Neuron (in vitro differentiated cells): ENCODE measurements around the gene CPXM2.
"Not testable (repeated sequence)": the region's sequence is repeated elsewhere in the genome, so short reads cannot be mapped to it uniquely, and the experiment has no call there.

ENCODE experiments used
- H2AFZ ChIP-seq: one replicate; pipeline ENCODE4 v1.6.1; 2013; ENCODE audit warnings: low read depth, mild to moderate bottlenecking, inconsistent platforms, low read length, moderate library complexity
- H3K27me3 ChIP-seq: one replicate; pipeline ENCODE4 v1.6.1; 2013; ENCODE audit warnings: low read length; ENCODE audit not compliant: insufficient read depth
- H3K36me3 ChIP-seq: one replicate; pipeline ENCODE4 v1.6.1; 2013; ENCODE audit warnings: low read length; ENCODE audit not compliant: insufficient read depth
- H3K4me1 ChIP-seq: one replicate; pipeline ENCODE4 v1.6.1; 2013; ENCODE audit warnings: low read length; ENCODE audit not compliant: insufficient read depth
- H3K4me3 ChIP-seq: 2 replicates; pipeline ENCODE4 v1.5.1; 2013; ENCODE audit warnings: mild to moderate bottlenecking, low read length, moderate library complexity
- H3K9me3 ChIP-seq: one replicate; pipeline ENCODE4 v1.6.1; 2013; ENCODE audit warnings: low read length

Gene CPXM2

DNA sequence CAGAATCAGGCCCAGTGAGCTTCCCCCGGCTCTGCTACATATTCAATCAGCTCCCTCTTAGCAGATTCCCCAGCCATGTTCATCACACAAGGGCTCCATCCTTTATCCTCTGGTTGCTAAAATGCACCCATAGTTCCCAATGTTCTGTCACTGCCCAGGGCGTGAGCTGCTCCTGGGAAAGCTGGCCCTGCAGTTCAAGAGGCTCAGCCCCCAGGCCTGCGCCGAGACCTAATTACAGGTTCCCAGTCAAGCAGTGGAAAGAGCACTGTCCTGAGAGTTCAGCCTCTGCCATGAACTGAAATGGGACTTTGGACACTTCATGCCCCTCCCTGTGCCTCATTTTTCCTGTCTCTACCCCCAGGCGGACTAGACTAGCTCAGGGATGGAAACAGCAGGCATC, 149.9 kb downstream of the CPXM2 start:
- H3K27me3 ChIP-seq: peaks cover 2% of the 10 kb centered on the region
- H3K36me3 ChIP-seq: no peaks in the 10 kb centered on the region
- H3K4me1 ChIP-seq: no peaks in the 10 kb centered on the region
- no peaks in the 10 kb centered on the region for H3K9me3 ChIP-seq
- no peak overlapping the region for H2AFZ ChIP-seq
- H3K4me3 ChIP-seq: no peak overlapping the region

DNA sequence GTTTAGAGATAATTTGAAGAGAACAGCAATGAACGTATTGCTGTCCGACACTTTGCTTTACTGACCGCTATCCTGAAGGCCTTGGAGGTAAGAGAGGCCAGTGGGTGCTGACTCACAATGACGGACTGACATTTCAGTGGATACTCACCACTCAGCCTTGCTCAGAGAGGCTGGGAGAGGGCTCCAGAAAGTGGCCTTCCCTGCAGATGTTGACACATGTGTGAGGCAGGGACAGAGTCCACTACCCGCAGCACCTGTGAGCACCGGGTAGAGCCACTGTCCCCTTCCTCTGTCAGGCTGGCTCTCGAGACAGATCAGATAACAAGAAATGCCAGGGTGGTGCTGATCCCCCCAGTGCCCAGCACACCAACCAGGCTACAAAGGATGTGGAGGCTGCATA, 150.5 kb downstream of the CPXM2 start:
- no peak overlapping the region for H2AFZ ChIP-seq
- no peaks in the 10 kb centered on the region for H3K36me3 ChIP-seq
- H3K4me3 ChIP-seq: no peak overlapping the region
- H3K27me3 ChIP-seq: peaks cover 2% of the 10 kb centered on the region
- H3K9me3 ChIP-seq: no peaks in the 10 kb centered on the region
- H3K4me1 ChIP-seq: no peaks in the 10 kb centered on the region

DNA sequence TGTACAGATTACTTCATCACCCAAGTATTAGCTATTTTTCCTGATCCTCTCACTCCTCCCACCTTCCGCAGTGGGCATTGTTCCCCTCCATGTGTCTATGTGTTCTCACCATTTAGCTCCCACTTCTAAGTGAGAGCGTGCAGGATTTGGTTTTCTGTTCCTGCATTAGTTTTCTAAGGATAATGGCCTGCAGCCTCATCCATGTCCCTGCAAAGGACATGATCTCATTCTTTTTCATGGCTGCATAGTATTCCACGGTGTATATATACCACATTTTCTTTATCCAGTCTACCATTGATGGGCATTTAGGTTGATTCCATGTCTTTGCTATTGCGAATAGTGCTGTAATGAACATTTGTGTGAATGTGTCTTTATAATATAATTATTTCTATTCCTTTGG, 154.7 kb downstream of the CPXM2 start:
- H3K36me3 ChIP-seq, H3K9me3 ChIP-seq, H3K4me1 ChIP-seq, H2AFZ ChIP-seq, H3K4me3 ChIP-seq, H3K27me3 ChIP-seq: not testable (repeated sequence)

DNA sequence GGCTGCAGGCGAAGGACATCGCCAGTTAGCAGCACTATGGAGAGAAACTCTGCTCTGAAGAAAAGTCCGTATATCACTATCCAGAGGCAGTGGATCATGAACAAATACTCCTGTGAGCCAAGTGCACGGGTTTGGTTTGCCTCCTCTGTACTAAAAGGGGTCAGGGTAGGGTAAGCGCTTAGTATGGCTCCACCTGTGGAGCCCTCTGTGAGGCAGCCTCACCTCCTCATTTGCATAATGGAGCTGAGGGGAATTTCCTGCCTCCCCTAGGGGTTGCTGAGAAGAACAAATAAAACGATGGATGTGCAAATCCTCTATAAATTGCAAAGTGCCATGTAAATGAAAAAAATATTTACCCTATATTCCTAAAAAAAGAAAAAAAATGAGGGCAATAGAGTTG, 162.1 kb downstream of the CPXM2 start:
- no peaks in the 10 kb centered on the region for H3K36me3 ChIP-seq
- no peaks in the 10 kb centered on the region for H3K9me3 ChIP-seq
- no peak overlapping the region for H3K4me3 ChIP-seq
- H2AFZ ChIP-seq: no peak overlapping the region
- no peaks in the 10 kb centered on the region for H3K4me1 ChIP-seq
- H3K27me3 ChIP-seq: no peaks in the 10 kb centered on the region

DNA sequence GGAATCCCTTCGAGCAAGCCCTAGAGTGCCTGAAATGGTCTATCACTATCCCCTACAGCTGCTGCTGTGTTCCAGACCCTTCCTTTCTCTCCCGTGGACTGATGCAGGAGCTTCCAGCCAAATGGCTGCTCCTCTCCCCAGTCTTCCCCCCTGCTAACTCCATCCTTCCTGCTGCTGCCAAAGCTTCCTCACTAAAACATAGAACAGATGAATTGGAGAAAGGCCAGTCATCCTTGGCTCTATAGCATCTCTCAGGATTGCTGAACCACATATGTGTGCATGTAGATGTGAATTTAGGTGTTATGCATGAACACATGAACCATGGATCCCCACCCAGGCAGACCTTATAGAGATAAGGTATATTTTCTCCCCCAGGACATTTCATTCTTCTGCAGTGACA, 164.8 kb downstream of the CPXM2 start:
- no peak overlapping the region for H2AFZ ChIP-seq
- no peaks in the 10 kb centered on the region for H3K27me3 ChIP-seq
- H3K4me1 ChIP-seq: no peaks in the 10 kb centered on the region
- H3K36me3 ChIP-seq: no peaks in the 10 kb centered on the region
- no peak overlapping the region for H3K4me3 ChIP-seq
- H3K9me3 ChIP-seq: no peaks in the 10 kb centered on the region

DNA sequence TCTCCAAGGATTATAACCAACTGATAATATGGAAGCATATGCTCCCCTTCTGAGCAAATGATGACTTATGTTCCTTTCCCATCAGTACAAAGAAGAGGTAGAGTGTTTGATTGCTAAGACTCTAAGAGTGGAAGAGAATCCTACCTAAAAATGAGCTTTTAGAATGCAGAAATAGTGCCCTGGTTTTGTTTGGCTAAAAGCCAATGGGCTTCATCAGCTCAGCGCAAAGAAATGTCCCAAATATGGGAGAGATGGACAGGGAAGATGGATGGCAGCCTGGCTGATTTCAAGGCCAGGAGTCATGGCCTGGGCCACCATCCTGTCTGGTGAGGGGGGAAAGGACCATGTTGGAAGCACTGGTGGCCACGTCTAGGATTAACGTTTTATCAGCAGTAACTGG, 165.2 kb downstream of the CPXM2 start:
- Histone ChIP-seq H3K9me3 (no peaks in the 10 kb centered on the region), H3K27me3 (no peaks in the 10 kb centered on the region), H3K36me3 (no peaks in the 10 kb centered on the region), H3K4me1 (no peaks in the 10 kb centered on the region), H2AFZ (no peak overlapping the region), H3K4me3 (no peak overlapping the region)

DNA sequence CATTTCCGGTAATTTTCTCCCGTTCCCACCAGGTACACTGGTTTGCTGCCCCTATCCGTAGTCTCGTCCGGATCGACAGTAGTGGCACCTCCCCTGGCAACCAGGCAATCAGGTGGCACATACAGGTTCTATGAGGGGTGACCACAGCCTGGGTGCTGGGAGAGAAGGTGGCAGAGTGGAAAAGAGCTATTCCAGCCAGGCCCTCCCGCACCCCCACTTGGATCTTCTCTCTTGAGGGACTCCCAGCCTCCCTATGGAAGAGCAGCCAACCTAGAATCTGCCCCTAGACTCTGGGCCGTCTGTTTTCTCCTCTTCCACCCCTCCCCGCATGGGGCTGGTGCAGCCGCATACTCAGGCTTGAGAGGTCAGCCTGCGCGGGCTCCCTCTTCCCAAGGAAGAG, 166.9 kb downstream of the CPXM2 start:
- H3K27me3 ChIP-seq: no peaks in the 10 kb centered on the region
- H3K9me3 ChIP-seq: no peaks in the 10 kb centered on the region
- H3K4me3 ChIP-seq: no peak overlapping the region
- no peaks in the 10 kb centered on the region for H3K36me3 ChIP-seq
- no peaks in the 10 kb centered on the region for H3K4me1 ChIP-seq
- H2AFZ ChIP-seq: no peak overlapping the region

DNA sequence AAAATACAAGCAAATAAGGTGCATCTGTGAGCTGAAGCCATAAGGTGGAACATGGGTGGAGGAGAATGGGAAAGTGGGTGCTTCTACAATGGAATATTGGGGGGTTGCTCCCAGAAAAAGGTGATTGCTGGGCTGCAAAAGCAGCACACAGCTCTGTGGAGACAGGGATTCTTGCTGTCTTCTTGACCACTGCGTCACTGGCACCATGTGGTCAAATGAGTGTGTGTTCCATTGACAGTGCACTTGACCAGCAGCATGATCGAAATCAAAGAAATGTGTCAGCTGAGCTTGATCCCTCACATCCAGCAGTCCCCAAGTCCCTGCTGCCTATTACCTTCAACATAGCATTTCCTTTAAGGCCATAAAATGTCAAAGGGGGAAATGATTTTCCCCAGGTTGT, 169.3 kb downstream of the CPXM2 start:
- Histone ChIP-seq H3K4me3 (no peak overlapping the region), H3K36me3 (no peaks in the 10 kb centered on the region), H3K4me1 (no peaks in the 10 kb centered on the region), H3K9me3 (no peaks in the 10 kb centered on the region), H2AFZ (no peak overlapping the region), H3K27me3 (no peaks in the 10 kb centered on the region)

DNA sequence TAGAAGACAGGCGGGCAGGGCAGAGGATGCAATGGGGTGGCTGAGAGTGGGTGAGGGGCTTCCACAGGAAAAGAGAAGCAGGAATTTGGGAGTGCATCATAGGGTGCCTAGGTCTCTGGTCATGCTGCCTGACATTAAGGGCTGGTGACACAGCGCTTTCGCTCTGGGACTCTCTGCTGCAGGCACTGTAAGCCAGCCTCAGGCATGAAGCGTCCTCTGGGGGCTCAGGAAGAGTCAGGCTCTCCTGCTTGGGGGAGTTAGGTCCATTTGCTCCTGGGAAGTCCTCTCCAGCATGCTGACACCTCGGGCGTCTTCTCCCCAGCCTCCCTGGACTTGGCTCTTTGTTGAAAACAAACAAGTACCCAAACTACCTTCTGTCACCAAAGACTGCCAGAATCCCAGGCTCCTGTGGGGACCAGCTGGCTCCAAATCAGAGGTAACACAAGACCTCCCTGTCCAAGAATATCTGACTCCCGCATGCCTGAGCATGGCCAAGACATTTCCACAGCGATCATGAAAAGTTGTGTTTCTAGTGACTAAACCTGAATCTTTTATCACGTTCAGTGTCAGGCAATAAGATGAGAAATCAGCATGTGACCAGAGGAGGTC, 170.1 kb downstream of the CPXM2 start:
- Histone ChIP-seq H3K4me3 (no peak overlapping the region), H3K27me3 (no peaks in the 10 kb centered on the region), H2AFZ (no peak overlapping the region), H3K36me3 (no peaks in the 10 kb centered on the region), H3K9me3 (no peaks in the 10 kb centered on the region), H3K4me1 (no peaks in the 10 kb centered on the region)

DNA sequence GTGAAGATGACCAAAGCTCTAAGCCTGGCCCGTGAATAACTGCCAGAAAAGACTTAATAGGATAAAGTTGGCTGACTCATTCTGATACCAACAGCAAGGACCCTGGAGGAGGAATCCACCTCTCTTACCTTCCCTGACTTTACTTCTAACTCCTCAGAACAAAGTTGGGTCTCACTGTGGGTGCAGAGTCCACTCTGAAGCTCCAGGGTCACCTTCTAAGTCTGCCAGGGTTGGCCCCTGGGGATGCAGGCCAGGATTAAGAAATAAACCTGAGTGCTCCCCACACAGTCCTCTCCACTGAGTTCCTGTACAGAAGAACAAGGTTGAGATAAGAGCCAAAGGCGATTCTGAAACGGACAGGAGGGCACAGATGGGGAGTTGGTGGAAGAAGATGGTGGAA, 171.1 kb downstream of the CPXM2 start:
- no peaks in the 10 kb centered on the region for H3K27me3 ChIP-seq
- H2AFZ ChIP-seq: no peak overlapping the region
- H3K36me3 ChIP-seq: no peaks in the 10 kb centered on the region
- H3K9me3 ChIP-seq: no peaks in the 10 kb centered on the region
- no peaks in the 10 kb centered on the region for H3K4me1 ChIP-seq
- H3K4me3 ChIP-seq: no peak overlapping the region

DNA sequence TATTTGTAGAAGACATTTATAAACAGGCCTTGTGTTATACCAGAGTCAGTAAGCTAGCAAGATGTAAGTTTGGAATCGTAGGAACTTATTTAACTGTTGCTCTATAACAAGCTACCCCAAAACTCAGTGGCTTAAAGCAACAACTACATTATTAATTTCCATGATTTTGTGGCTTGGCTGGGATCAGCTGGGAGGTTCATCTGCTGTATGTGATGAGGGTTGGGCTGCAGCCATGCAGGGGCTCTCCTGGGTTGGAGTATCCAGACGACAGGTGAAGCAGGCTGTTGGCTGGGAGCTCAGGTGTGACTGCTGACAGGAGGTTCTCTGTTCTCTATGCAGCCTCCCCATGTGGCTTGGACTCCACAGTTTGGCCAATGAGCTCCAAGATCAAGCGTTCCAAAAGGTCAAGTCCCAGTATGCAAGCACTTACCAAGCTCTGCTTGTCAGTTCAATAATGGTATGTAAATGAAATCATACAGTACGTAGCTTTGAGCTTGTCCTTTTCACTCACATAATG, 173.0 kb downstream of the CPXM2 start:
- no peaks in the 10 kb centered on the region for H3K9me3 ChIP-seq
- no peaks in the 10 kb centered on the region for H3K4me1 ChIP-seq

DNA sequence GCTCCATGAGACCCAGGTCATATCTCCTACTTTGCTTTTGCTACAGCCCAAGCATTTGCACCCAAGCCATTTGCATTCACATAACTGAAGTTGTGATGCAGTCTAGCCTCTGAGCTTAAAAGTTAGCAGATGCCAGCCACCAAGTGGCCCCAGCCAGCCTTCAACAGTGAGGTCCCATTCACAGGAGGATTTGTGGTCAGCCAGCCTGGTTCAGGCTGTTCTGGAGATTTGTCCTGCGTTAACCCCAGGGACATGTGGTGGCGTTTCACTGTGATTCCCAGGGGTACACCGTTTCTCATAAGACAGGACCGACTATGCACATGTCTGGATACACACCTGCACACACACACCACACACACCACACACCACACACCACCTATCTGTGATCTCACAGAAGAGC, 174.3 kb downstream of the CPXM2 start:
- Histone ChIP-seq H3K4me1 (no peaks in the 10 kb centered on the region), H3K9me3 (no peaks in the 10 kb centered on the region), H3K36me3 (no peaks in the 10 kb centered on the region), H2AFZ (no peak overlapping the region), H3K27me3 (no peaks in the 10 kb centered on the region), H3K4me3 (no peak overlapping the region)

More for the DNA sequence above, 173.0 kb downstream of the CPXM2 start:
- H3K27me3 ChIP-seq: no peaks in the 10 kb centered on the region
- no peaks in the 10 kb centered on the region for H3K36me3 ChIP-seq
- H3K4me3 ChIP-seq: no peak overlapping the region
- H2AFZ ChIP-seq: no peak overlapping the region

DNA sequence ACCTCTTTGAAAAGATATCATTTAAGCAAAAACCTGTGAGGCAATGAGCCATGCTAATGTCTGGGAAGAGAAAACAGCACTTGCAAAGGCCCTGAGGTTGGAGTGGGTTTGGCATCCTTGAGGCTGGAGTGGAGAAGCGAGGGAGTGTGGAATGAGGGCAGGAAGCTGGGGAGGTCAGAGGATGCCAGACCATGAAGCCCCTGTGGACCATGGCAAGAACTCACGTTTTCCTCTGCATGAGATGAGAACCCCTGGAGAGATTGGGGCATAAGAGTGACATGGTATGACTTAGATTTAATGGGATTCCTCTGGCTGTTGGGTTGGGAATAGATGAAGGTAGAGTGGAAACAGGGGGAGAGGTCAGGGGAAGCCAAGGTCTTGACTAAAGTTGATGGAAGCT, 176.1 kb downstream of the CPXM2 start:
- H3K36me3 ChIP-seq: no peaks in the 10 kb centered on the region
- no peak overlapping the region for H3K4me3 ChIP-seq
- H3K9me3 ChIP-seq: no peaks in the 10 kb centered on the region
- no peaks in the 10 kb centered on the region for H3K27me3 ChIP-seq
- no peak overlapping the region for H2AFZ ChIP-seq
- H3K4me1 ChIP-seq: no peaks in the 10 kb centered on the region

DNA sequence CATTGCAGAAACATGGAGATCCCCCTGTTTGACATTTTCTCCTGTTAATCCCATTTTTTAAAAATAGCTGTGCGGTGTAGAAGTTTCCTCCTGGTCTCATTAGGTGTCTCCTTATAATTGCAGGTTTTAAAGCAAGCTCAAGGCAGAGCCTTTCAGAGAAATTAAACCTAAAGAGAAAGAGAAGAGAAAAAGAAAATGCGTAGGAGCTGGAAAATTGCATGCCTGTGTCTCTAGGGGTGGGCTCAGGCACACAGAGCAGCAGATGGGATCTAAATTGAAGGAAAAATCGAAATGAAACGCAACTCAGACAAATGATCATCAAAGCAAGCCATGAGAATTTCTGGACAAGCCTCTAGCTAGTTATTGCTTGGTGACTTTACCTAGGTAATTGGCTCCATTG, 185.4 kb downstream of the CPXM2 start:
- peaks cover 3% of the 10 kb centered on the region for H3K27me3 ChIP-seq
- no peaks in the 10 kb centered on the region for H3K4me1 ChIP-seq
- H3K36me3 ChIP-seq: no peaks in the 10 kb centered on the region
- H3K4me3 ChIP-seq: no peak overlapping the region
- H2AFZ ChIP-seq: no peak overlapping the region
- no peaks in the 10 kb centered on the region for H3K9me3 ChIP-seq
